Astrocyte (in vitro differentiated cells and primary cell): ENCODE results near the gene ARID5B. TPM values are rescaled to one million over a fixed set of nuclear protein-coding genes. Genes with fewer than 3 reads are reported as not detected.

Experiments used
- DNase-seq: peaks from one replicate; pipeline ENCODE4 v3.0.0-alpha.2; 2010; ENCODE audit warnings: low read depth
- FAIRE-seq: peaks from 2 replicates; lab custom pipeline; 2011; peaks lifted over from hg19 to GRCh38; lab: Jason Lieb, UNC
- H2AFZ ChIP-seq: 2 replicates; pipeline ENCODE4 v1.6.0; 2012; ENCODE audit warnings: low read depth, low read length, inconsistent platforms
- H3K27ac ChIP-seq: 2 replicates; pipeline ENCODE4 v1.5.1; 2011; ENCODE audit warnings: low read depth, low read length, inconsistent platforms
- H3K27me3 ChIP-seq: 2 replicates; pipeline ENCODE4 v1.6.0; 2011; ENCODE audit warnings: low read length, inconsistent platforms; ENCODE audit not compliant: insufficient read depth
- H3K36me3 ChIP-seq: 2 replicates; pipeline ENCODE4 v1.5.1; 2011; ENCODE audit warnings: low read length, inconsistent platforms; ENCODE audit not compliant: insufficient read depth
- H3K4me1 ChIP-seq: 2 replicates; pipeline ENCODE4 v1.5.1; 2011; ENCODE audit warnings: low read length, inconsistent platforms; ENCODE audit not compliant: insufficient read depth
- H3K4me2 ChIP-seq: 2 replicates; pipeline ENCODE4 v1.6.0; 2012; ENCODE audit warnings: low read length, inconsistent platforms
- H3K4me3 ChIP-seq: 2 replicates; pipeline ENCODE4 v1.5.1; 2011; ENCODE audit warnings: low read depth, mild to moderate bottlenecking, low read length, inconsistent platforms; ENCODE audit not compliant: insufficient read depth
- H3K79me2 ChIP-seq: 2 replicates; pipeline ENCODE4 v1.6.0; 2012; ENCODE audit warnings: mild to moderate bottlenecking, low read length, inconsistent platforms; ENCODE audit not compliant: insufficient read depth
- H3K9ac ChIP-seq: 2 replicates; pipeline ENCODE4 v1.6.0; 2012; ENCODE audit warnings: mild to moderate bottlenecking, low read length, inconsistent platforms
- H3K9me3 ChIP-seq: 2 replicates; pipeline ENCODE4 v1.5.1; 2012; ENCODE audit warnings: low read depth, mild to moderate bottlenecking, low read length, inconsistent platforms; ENCODE audit not compliant: insufficient read depth
- H4K20me1 ChIP-seq: 2 replicates; pipeline ENCODE4 v1.6.0; 2012; ENCODE audit warnings: low read length, inconsistent platforms; ENCODE audit not compliant: insufficient read depth
- H3K27ac Mint-ChIP-seq: one replicate; pipeline ENCODE4 v1.8.0; 2021; ENCODE audit warnings: mild to moderate bottlenecking, mixed read lengths; ENCODE audit not compliant: unreplicated experiment
- H3K27me3 Mint-ChIP-seq: one replicate; pipeline ENCODE4 v1.8.0; 2021; ENCODE audit warnings: low read depth, mixed read lengths; ENCODE audit not compliant: unreplicated experiment
- H3K36me3 Mint-ChIP-seq: one replicate; pipeline ENCODE4 v1.8.0; 2021; ENCODE audit warnings: low read depth, mixed read lengths; ENCODE audit not compliant: unreplicated experiment
- H3K4me1 Mint-ChIP-seq: one replicate; pipeline ENCODE4 v1.8.0; 2021; ENCODE audit warnings: low read depth, mixed read lengths; ENCODE audit not compliant: unreplicated experiment
- H3K4me3 Mint-ChIP-seq: one replicate; pipeline ENCODE4 v1.8.0; 2021; ENCODE audit warnings: mild to moderate bottlenecking, moderate library complexity, mixed read lengths; ENCODE audit not compliant: unreplicated experiment
- H3K9me3 Mint-ChIP-seq: one replicate; pipeline ENCODE4 v1.8.0; 2021; ENCODE audit warnings: mild to moderate bottlenecking, mixed read lengths; ENCODE audit not compliant: unreplicated experiment
- CTCF ChIP-seq: IDR thresholded peaks from 2 replicates; pipeline ENCODE4 v1.5.1; 2011; ENCODE audit warnings: low read depth, mild to moderate bottlenecking, inconsistent platforms, low read length, moderate library complexity; ENCODE audit not compliant: insufficient read depth
- EZH2 ChIP-seq: IDR thresholded peaks from 2 replicates; pipeline ENCODE4 v1.6.1; 2012; ENCODE audit warnings: mild to moderate bottlenecking, low read length, inconsistent platforms; ENCODE audit not compliant: insufficient read depth
- total RNA-seq: library from RNA; stranded (reverse); gene quantifications from 2 replicates; pipeline ENCODE4 v1.2.1, GENCODE V29; 2021

Gene ARID5B
- total RNA-seq, 1 donor from 2014 or later: 66.0 TPM

GRCh38 chr10:62004042-62004441, 102.5 kb downstream of the ARID5B start:
- DNase-seq: no peak
- Mint-ChIP-seq H3K9me3 (peaks cover 2% of the 10 kb centered on the region), H3K4me1 (no peaks in the 10 kb centered on the region), H3K36me3 (peaks cover 26% of the 10 kb centered on the region), H3K4me3 (no peak overlapping the region), H3K27me3 (no peaks in the 10 kb centered on the region), H3K27ac (no peak overlapping the region)
- H3K4me3 ChIP-seq: no peak overlapping the region
- no peaks in the 10 kb centered on the region for H3K27me3 ChIP-seq
- TF ChIP-seq EZH2: no peak
- no peak for TF ChIP-seq CTCF
- H3K36me3 ChIP-seq: peaks cover 10% of the 10 kb centered on the region
- no peak overlapping the region for H3K9ac ChIP-seq
- H3K27ac ChIP-seq: no peak overlapping the region
- H3K9me3 ChIP-seq: no peaks in the 10 kb centered on the region
- H4K20me1 ChIP-seq: no peaks in the 10 kb centered on the region
- no peak overlapping the region for H2AFZ ChIP-seq
- no peak for FAIRE-seq
- peaks cover 23% of the 10 kb centered on the region for H3K79me2 ChIP-seq
- H3K4me2 ChIP-seq: no peak overlapping the region
- H3K4me1 ChIP-seq: no peaks in the 10 kb centered on the region

GRCh38 chr10:62005281-62005680, 103.8 kb downstream of the ARID5B start:
- Histone ChIP-seq H3K9me3 (no peaks in the 10 kb centered on the region), H3K4me3 (no peak overlapping the region), H3K4me2 (no peak overlapping the region), H3K27me3 (no peaks in the 10 kb centered on the region), H4K20me1 (no peaks in the 10 kb centered on the region), H2AFZ (no peak overlapping the region), H3K27ac (no peak overlapping the region), H3K9ac (no peak overlapping the region), H3K4me1 (no peaks in the 10 kb centered on the region), H3K79me2 (peaks cover 22% of the 10 kb centered on the region), H3K36me3 (peaks cover 10% of the 10 kb centered on the region)
- DNase-seq: no peak
- FAIRE-seq: no peak
- no peaks in the 10 kb centered on the region for H3K4me1 Mint-ChIP-seq
- no peaks in the 10 kb centered on the region for H3K27me3 Mint-ChIP-seq
- peaks cover 2% of the 10 kb centered on the region for H3K9me3 Mint-ChIP-seq
- no peak overlapping the region for H3K27ac Mint-ChIP-seq
- H3K36me3 Mint-ChIP-seq: peaks cover 19% of the 10 kb centered on the region
- H3K4me3 Mint-ChIP-seq: no peak overlapping the region
- no peak for TF ChIP-seq CTCF
- TF ChIP-seq EZH2: no peak

GRCh38 chr10:62005687-62006086, 104.2 kb downstream of the ARID5B start:
- H3K4me1 ChIP-seq: no peaks in the 10 kb centered on the region
- H3K36me3 ChIP-seq: peaks cover 10% of the 10 kb centered on the region
- H2AFZ ChIP-seq: no peak overlapping the region
- H3K27me3 ChIP-seq: no peaks in the 10 kb centered on the region
- Mint-ChIP-seq H3K27me3 (no peaks in the 10 kb centered on the region), H3K9me3 (peaks cover 2% of the 10 kb centered on the region), H3K4me1 (no peaks in the 10 kb centered on the region), H3K27ac (no peak overlapping the region), H3K4me3 (no peak overlapping the region), H3K36me3 (peaks cover 21% of the 10 kb centered on the region)
- H3K9ac ChIP-seq: no peak overlapping the region
- DNase-seq (no peak), FAIRE-seq (no peak)
- H3K4me2 ChIP-seq: no peak overlapping the region
- no peak overlapping the region for H3K27ac ChIP-seq
- H3K79me2 ChIP-seq: peaks cover 22% of the 10 kb centered on the region
- no peaks in the 10 kb centered on the region for H3K9me3 ChIP-seq
- no peaks in the 10 kb centered on the region for H4K20me1 ChIP-seq
- no peak for TF ChIP-seq EZH2
- TF ChIP-seq CTCF: no peak
- no peak overlapping the region for H3K4me3 ChIP-seq
